Right ventricle myocardium superior (tissue), 1 donor: ENCODE measurements around the gene CNNM4. TPM values are rescaled to one million over a fixed set of nuclear protein-coding genes. Genes with fewer than 3 reads are reported as not detected.

Experiments
- microRNA-seq: library from miRNA; unstranded; fragments of <30 nt; microRNA quantifications from one replicate; pipeline ENCODE4 v1.2.0, GENCODE V29; 2020
- total RNA-seq: library from RNA; stranded (reverse); fragmentation: NEBNext Ultra II Directional; extraction: Animal tissue kit (Norgen Biotek cat#: 25700); gene quantifications from one replicate; pipeline ENCODE4 v1.2.1, GENCODE V29; 2021
- donor health status: DM: no; HTN: yes; CAD: no; lungs with severe emphysema.

Gene CNNM4
- total RNA-seq, 1 donor from 2014 or later = 31.4 TPM

Small RNAs within 50 kb of the gene (microRNA-seq; reads per million reads assigned to microRNA genes)
- 1.9 reads per million for gene MIR3127

Other genes with a start within 250 kb of the CNNM4 start
- gene ARID5A, start 224.2 kb upstream of the CNNM4 start, total RNA-seq = 9.4 TPM
- 31.8 TPM for gene KANSL3, start 122.6 kb upstream of the CNNM4 start, total RNA-seq
- gene FER1L5, start 118.1 kb upstream of the CNNM4 start, total RNA-seq = not detected
- 25.7 TPM for gene LMAN2L, start 20.8 kb upstream of the CNNM4 start, total RNA-seq
- gene CNNM3, start 55.4 kb downstream of the CNNM4 start, total RNA-seq = 13.5 TPM
- 10.6 TPM for gene ANKRD23, start 83.1 kb downstream of the CNNM4 start, total RNA-seq
- gene ANKRD39, start 97.1 kb downstream of the CNNM4 start, total RNA-seq = 14.6 TPM
- 18.2 TPM for gene SEMA4C, start 109.2 kb downstream of the CNNM4 start, total RNA-seq
- 1.2 TPM for gene FAM178B, start 225.7 kb downstream of the CNNM4 start, total RNA-seq